Prostate gland (tissue), 1 donor: Measurements from ENCODE around the gene TRAPPC14.

Source experiments
- POLR2A ChIP-seq: fragments of 450-650 bp; IDR thresholded peaks from one replicate; pipeline ENCODE4 v1.6.1; 2016; ENCODE audit warnings: antibody characterized with exemption, mild to moderate bottlenecking
- POLR2AphosphoS5 ChIP-seq: sonication (generic); formaldehyde crosslinking; IDR thresholded peaks from one replicate; pipeline ENCODE4 v1.6.1; 2017; ENCODE audit warnings: antibody characterized with exemption

DNA sequence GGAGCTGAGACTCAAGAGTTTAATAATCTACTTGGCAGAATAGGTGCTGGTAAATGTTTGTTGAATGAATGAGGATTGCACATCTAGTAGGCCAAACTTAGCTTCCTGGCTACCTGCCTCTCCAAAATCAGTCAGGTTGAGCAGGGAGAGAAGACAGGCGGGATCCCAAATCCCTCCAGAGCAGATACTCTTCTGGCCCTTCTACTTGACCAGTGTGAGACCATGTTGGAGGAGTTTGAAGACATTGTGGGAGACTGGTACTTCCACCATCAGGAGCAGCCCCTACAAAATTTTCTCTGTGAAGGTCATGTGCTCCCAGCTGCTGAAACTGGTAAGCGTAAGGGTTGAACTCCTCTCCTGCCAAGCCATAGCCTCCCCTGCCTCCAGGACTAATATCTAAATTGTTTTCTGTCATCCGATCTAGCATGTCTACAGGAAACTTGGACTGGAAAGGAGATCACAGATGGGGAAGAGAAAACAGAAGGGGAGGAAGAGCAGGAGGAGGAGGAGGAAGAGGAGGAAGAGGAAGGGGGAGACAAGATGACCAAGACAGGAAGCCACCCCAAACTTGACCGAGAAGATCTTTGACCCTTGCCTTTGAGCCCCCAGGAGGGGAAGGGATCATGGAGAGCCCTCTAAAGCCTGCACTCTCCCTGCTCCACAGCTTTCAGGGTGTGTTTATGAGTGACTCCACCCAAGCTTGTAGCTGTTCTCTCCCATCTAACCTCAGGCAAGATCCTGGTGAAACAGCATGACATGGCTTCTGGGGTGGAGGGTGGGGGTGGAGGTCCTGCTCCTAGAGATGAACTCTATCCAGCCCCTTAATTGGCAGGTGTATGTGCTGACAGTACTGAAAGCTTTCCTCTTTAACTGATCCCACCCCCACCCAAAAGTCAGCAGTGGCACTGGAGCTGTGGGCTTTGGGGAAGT lies 34.0 kb downstream of the TRAPPC14 start:
- no peak for TF ChIP-seq POLR2A
- no peak for TF ChIP-seq POLR2AphosphoS5
